HEK293T (cell line): ENCODE data around the gene HDHD5.

ENCODE experiments used
- CTCF ChIA-PET: fragments of 350-600 bp; formaldehyde crosslinking; extraction: SDS; loops from one replicate; lab custom pipeline; 2021; ENCODE audit warnings: antibody characterized with exemption, inconsistent platforms; lab: Yijun Ruan, JAX
- POLR2A ChIA-PET: fragments of 350-600 bp; formaldehyde crosslinking; extraction: SDS; loops from one replicate; lab custom pipeline; 2020; ENCODE audit warnings: antibody characterized with exemption, inconsistent platforms; lab: Yijun Ruan, JAX
- DNase-seq: peaks from one replicate; pipeline ENCODE4 v3.0.0; 2012; ENCODE audit warnings: mixed read lengths; ENCODE audit errors: extremely low spot score
- ARNT ChIP-seq: fragments of 450-650 bp; IDR thresholded peaks from 2 replicates; pipeline ENCODE4 v1.6.1; 2017; ENCODE audit warnings: mild to moderate bottlenecking
- BHLHE40 ChIP-seq: fragments of 450-650 bp; IDR thresholded peaks from 2 replicates; pipeline ENCODE4 v1.6.1; 2016; ENCODE audit warnings: mild to moderate bottlenecking, moderate library complexity, borderline replicate concordance
- CTBP1 ChIP-seq: fragments of 450-650 bp; IDR thresholded peaks from 2 replicates; pipeline ENCODE4 v1.6.1; 2016; ENCODE audit warnings: borderline replicate concordance
- ELF4 ChIP-seq: fragments of 450-650 bp; IDR thresholded peaks from 2 replicates; pipeline ENCODE4 v1.6.1; 2017; ENCODE audit warnings: antibody characterized with exemption
- FOXA1 ChIP-seq: fragments of 450-650 bp; IDR thresholded peaks from 2 replicates; pipeline ENCODE4 v1.6.1; 2016; ENCODE audit warnings: mild to moderate bottlenecking
- FOXK2 ChIP-seq: fragments of 450-650 bp; IDR thresholded peaks from 2 replicates; pipeline ENCODE4 v1.6.1; 2016; ENCODE audit warnings: mild to moderate bottlenecking
- FOXM1 ChIP-seq: fragments of 450-650 bp; IDR thresholded peaks from 2 replicates; pipeline ENCODE4 v1.6.1; 2017; ENCODE audit warnings: mild to moderate bottlenecking, borderline replicate concordance
- HDGF ChIP-seq: fragments of 450-650 bp; IDR thresholded peaks from 2 replicates; pipeline ENCODE4 v1.6.1; 2017; ENCODE audit warnings: antibody characterized with exemption, borderline replicate concordance
- L3MBTL2 ChIP-seq: fragments of 450-650 bp; conservative IDR thresholded peaks from 2 replicates; pipeline ENCODE4 v1.6.1; 2016; ENCODE audit warnings: mild to moderate bottlenecking
- LEF1 ChIP-seq: fragments of 450-650 bp; IDR thresholded peaks from 2 replicates; pipeline ENCODE4 v1.6.1; 2017; ENCODE audit warnings: mild to moderate bottlenecking, borderline replicate concordance
- NFRKB ChIP-seq: fragments of 450-650 bp; IDR thresholded peaks from 2 replicates; pipeline ENCODE4 v1.6.1; 2016; ENCODE audit warnings: mild to moderate bottlenecking, moderate library complexity
- SP1 ChIP-seq: fragments of 450-650 bp; IDR thresholded peaks from 2 replicates; pipeline ENCODE4 v1.6.1; 2017
- SUZ12 ChIP-seq: fragments of 450-650 bp; IDR thresholded peaks from 2 replicates; pipeline ENCODE4 v1.6.1; 2016; ENCODE audit warnings: mild to moderate bottlenecking
- TARDBP ChIP-seq: fragments of 450-650 bp; IDR thresholded peaks from 2 replicates; pipeline ENCODE4 v1.6.1; 2016
- ZNF384 ChIP-seq: fragments of 450-650 bp; IDR thresholded peaks from 2 replicates; pipeline ENCODE4 v1.6.1; 2016
- TF ChIP-seq, protein P1 (sequence below): fragments of 450-650 bp; IDR thresholded peaks from 2 replicates; pipeline ENCODE4 v1.6.1; 2016

Gene HDHD5

GRCh38 chr22:17101475-17102296, 57.4 kb downstream of the HDHD5 start:
- ChIA-PET POLR2A (no interaction called here), CTCF (no interaction called here)
- TF ChIP-seq BHLHE40: no peak
- TF ChIP-seq ARNT: no peak
- no peak for TF ChIP-seq TARDBP
- TF ChIP-seq NFRKB: no peak
- TF ChIP-seq ZNF384: no peak
- no peak for TF ChIP-seq CTBP1
- TF ChIP-seq FOXM1: no peak
- TF ChIP-seq HDGF: no peak
- no peak for TF ChIP-seq FOXA1
- TF ChIP-seq, protein P1, sequence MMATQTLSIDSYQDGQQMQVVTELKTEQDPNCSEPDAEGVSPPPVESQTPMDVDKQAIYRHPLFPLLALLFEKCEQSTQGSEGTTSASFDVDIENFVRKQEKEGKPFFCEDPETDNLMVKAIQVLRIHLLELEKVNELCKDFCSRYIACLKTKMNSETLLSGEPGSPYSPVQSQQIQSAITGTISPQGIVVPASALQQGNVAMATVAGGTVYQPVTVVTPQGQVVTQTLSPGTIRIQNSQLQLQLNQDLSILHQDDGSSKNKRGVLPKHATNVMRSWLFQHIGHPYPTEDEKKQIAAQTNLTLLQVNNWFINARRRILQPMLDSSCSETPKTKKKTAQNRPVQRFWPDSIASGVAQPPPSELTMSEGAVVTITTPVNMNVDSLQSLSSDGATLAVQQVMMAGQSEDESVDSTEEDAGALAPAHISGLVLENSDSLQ: no peak
- TF ChIP-seq LEF1: no peak
- TF ChIP-seq FOXK2: no peak
- TF ChIP-seq SP1: no peak
- no peak for TF ChIP-seq ELF4
- TF ChIP-seq SUZ12: no peak
- no peak for TF ChIP-seq L3MBTL2
- DNase-seq: no peak

DNA sequence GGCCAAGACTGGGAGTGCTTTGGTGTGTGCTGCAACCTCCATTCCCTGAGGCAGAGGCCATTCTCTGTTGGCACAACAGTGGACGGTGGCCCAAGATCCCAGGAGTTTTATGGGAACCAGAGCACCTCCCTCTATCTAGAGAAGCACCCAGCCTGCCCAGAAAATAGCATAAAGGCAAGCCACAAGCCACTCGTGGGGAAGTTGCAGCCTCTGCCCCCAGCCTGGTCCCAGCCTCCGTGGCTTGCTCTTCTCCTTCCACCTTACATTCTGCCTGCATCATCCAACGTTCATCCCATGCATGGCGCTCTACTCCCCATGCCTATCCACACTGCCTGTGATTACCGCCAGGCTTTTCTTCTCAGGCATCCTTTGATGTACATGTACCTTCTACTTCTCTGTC, 58.5 kb downstream of the HDHD5 start:
- TF ChIP-seq ZNF384 (no peak), LEF1 (no peak), FOXA1 (no peak), SUZ12 (no peak), FOXM1 (no peak), L3MBTL2 (no peak), NFRKB (no peak), ELF4 (no peak), HDGF (no peak), ARNT (no peak)
- TF ChIP-seq, protein P1: no peak
- ChIA-PET CTCF (no interaction called here), POLR2A (no interaction called here)
- DNase-seq: no peak

DNA sequence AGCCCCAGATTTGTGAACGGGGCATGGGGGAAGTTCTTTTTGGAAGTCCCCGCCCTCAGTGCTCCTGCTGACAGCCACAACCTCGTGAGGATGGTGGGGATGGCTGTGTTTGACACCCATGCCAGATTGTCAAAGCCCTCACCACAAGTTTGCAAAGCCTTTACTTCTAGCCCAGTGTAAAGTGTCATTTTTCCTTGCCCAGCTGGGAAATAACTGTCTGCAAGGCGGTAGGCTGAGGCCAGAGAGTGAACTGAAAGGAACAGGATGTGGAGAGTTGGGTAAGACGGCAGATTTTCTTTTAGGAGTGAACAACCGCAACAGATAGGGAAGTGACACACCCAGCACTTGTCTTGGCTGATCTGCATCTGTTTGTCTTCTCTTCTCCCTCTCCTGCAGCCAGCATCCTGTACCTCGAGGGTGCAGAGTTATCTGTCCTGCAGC, 60.7 kb downstream of the HDHD5 start:
- DNase-seq: no peak
- TF ChIP-seq NFRKB: no peak
- no peak for TF ChIP-seq LEF1
- TF ChIP-seq ARNT: no peak
- no peak for TF ChIP-seq HDGF
- no peak for TF ChIP-seq ZNF384
- TF ChIP-seq L3MBTL2: no peak
- POLR2A ChIA-PET: no interaction called here

DNA sequence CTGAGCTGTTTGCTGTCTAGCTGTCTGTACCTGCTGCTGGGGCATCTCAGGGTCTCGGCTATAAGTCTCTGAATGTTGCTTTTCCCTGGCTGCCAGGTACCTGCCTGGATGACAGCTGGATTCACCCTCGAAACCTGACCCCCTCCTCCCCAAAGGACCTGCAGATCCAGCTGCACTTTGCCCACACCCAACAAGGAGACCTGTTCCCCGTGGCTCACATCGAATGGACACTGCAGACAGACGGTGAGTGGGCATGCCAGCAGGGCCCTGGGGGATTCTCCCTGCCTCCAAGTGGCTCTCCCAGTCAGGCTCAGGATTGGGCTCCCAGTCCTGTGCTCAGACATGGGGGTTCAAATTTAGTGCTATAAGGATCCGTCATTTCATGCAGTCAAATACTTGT, 61.4 kb downstream of the HDHD5 start:
- TF ChIP-seq ZNF384 (no peak), SUZ12 (no peak), FOXK2 (no peak), SP1 (no peak)
- DNase-seq: no peak
- ChIA-PET CTCF (interaction anchor here (0.6 kb wide), 1 partner anchor 74 kb away, joined by 3 read pairs; no protein-coding TSS in a partner anchor), POLR2A (no interaction called here)

More for the DNA sequence above, 60.7 kb downstream of the HDHD5 start:
- CTCF ChIA-PET: no interaction called here

DNA sequence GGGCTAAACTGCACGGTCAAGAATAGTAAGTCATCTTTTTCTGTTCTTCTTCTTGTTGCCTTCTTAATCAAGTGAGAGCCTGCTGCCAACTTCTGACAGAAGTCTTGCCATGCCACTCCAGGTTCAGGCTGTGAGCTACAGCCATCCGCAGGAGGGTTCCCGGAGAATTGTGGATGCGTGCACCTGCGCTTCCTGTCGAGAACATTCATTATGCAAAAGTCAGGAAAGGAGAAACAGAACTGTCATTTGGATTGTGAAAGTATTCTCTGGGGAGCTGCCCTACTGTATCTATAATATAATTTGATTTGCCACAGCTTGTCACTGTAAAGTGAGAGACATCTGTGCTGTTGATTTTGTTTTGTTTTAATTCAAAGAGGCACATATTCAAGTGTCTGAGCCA, 62.0 kb downstream of the HDHD5 start:
- ChIA-PET POLR2A (no interaction called here), CTCF (interaction anchor here (0.7 kb wide), 1 partner anchor 14 kb away, joined by 3 read pairs; no protein-coding TSS in a partner anchor)
- DNase-seq: no peak
- TF ChIP-seq FOXK2: no peak
- no peak for TF ChIP-seq HDGF
- TF ChIP-seq FOXA1: no peak
- no peak for TF ChIP-seq SP1
- TF ChIP-seq L3MBTL2: no peak

GRCh38 chr22:17096071-17096470, 63.0 kb downstream of the HDHD5 start:
- ChIA-PET CTCF (interaction anchor here (0.6 to 1.6 kb wide), 12 partner anchors 9 to 1063 kb away, joined by 3 to 11 read pairs (median 3); no protein-coding TSS in a partner anchor), POLR2A (interaction anchor here (2.4 kb wide), 1 partner anchor 76 kb away, joined by 12 read pairs; no protein-coding TSS in a partner anchor)
- no peak for DNase-seq
- TF ChIP-seq TARDBP (no peak), NFRKB (no peak), BHLHE40 (no peak), SP1 (no peak), SUZ12 (no peak), HDGF (no peak), L3MBTL2 (no peak), ZNF384 (no peak), FOXA1 (no peak), FOXM1 (no peak), LEF1 (no peak)
- TF ChIP-seq, protein P1: no peak
